Measurements from ENCODE around the gene SETBP1.

The SETBP1 gene

DNA sequence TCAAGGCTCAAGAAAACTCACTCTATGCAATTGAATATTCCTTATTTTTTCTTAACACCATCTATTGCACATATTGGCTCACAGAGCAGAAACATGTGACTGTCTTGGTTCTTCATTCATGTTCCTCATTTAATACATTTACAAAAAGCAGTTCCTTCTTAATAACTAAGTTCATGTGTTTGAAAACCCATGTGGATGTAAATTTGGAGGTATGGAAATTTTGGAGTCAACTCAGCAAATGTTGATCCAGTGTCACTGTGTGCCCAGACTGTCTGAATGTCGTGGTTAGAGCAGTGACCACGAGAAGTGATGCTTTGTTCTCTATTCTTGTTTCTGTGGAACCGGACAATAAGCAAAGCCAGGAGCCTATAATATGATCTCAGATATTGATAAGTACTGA, 299.1 kb downstream of the SETBP1 start:
- Histone ChIP-seq H3K27me3 (ENCODE audit: control insufficient read depth, insufficient read depth, low read length) (no peaks in the 10 kb centered on the region), H3K36me3 (ENCODE audit: control insufficient read depth, insufficient read depth, low read length) (no peaks in the 10 kb centered on the region), H3K4me1 (ENCODE audit: control insufficient read depth, insufficient read depth, low read length) (no peaks in the 10 kb centered on the region), H3K27ac (ENCODE audit: low read depth, low read length) (no peak overlapping the region), H3K9me3 (ENCODE audit: control insufficient read depth, insufficient read depth, low read depth, low read length) (no peaks in the 10 kb centered on the region), H3K4me3 (ENCODE audit: low read depth, low read length) (no peak overlapping the region), H3K9ac (ENCODE audit: low read length) (no peak overlapping the region)

GRCh38 chr18:44981121-44981520, 300.4 kb downstream of the SETBP1 start:
- no peaks in the 10 kb centered on the region for H3K36me3 ChIP-seq (ENCODE audit: control insufficient read depth, insufficient read depth, low read length)
- H3K27me3 ChIP-seq (ENCODE audit: control insufficient read depth, insufficient read depth, low read length), result no peaks in the 10 kb centered on the region
- H3K9me3 ChIP-seq (ENCODE audit: control insufficient read depth, insufficient read depth, low read depth, low read length), result no peaks in the 10 kb centered on the region
- no peak overlapping the region for H3K27ac ChIP-seq (ENCODE audit: low read depth, low read length)
- no peak overlapping the region for H3K4me3 ChIP-seq (ENCODE audit: low read depth, low read length)
- no peaks in the 10 kb centered on the region for H3K4me1 ChIP-seq (ENCODE audit: control insufficient read depth, insufficient read depth, low read length)
- H3K9ac ChIP-seq (ENCODE audit: low read length), result no peak overlapping the region

- Histone ChIP-seq H3K9ac (ENCODE audit: low read length) (no peak overlapping the region), H3K27ac (ENCODE audit: low read depth, low read length) (no peak overlapping the region), H3K27me3 (ENCODE audit: control insufficient read depth, insufficient read depth, low read length) (no peaks in the 10 kb centered on the region), H3K4me3 (ENCODE audit: low read depth, low read length) (no peak overlapping the region), H3K9me3 (ENCODE audit: control insufficient read depth, insufficient read depth, low read depth, low read length) (no peaks in the 10 kb centered on the region), H3K4me1 (ENCODE audit: control insufficient read depth, insufficient read depth, low read length) (no peaks in the 10 kb centered on the region), H3K36me3 (ENCODE audit: control insufficient read depth, insufficient read depth, low read length) (no peaks in the 10 kb centered on the region)
Measured at GRCh38 chr18:44986933-44987332, 306.2 kb downstream of the SETBP1 start.

GRCh38 chr18:44987371-44987770, 306.7 kb downstream of the SETBP1 start:
- Histone ChIP-seq H3K27ac (ENCODE audit: low read depth, low read length) (no peak overlapping the region), H3K9ac (ENCODE audit: low read length) (no peak overlapping the region), H3K27me3 (ENCODE audit: control insufficient read depth, insufficient read depth, low read length) (no peaks in the 10 kb centered on the region), H3K4me1 (ENCODE audit: control insufficient read depth, insufficient read depth, low read length) (no peaks in the 10 kb centered on the region), H3K9me3 (ENCODE audit: control insufficient read depth, insufficient read depth, low read depth, low read length) (no peaks in the 10 kb centered on the region), H3K36me3 (ENCODE audit: control insufficient read depth, insufficient read depth, low read length) (no peaks in the 10 kb centered on the region), H3K4me3 (ENCODE audit: low read depth, low read length) (no peak overlapping the region)

GRCh38 chr18:44988821-44989587, 308.3 kb downstream of the SETBP1 start:
- H3K27ac ChIP-seq (ENCODE audit: low read depth, low read length), result no peak overlapping the region

DNA sequence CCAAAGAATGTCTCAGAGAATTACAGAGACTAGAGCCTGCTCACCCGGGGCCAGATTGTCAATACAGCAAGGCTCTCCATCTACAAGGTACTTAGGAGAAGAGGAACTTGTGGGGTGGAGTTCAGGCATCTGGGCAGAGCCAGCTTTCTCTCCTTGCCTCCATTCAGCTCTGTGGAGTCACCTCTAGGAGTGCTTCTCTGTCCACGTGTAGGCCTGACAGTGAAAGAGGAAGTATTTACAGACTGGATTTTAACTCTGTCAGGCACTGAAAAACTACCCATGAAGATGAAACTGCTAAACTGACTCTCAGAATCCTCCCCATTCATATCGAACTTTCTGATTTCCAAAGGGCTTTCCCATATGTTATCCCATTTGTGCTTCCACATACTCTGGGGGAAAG, 315.6 kb downstream of the SETBP1 start:
- Histone ChIP-seq H3K9ac (ENCODE audit: low read length) (no peak overlapping the region), H3K27ac (ENCODE audit: low read depth, low read length) (no peak overlapping the region), H3K4me3 (ENCODE audit: low read depth, low read length) (no peak overlapping the region), H3K4me1 (ENCODE audit: control insufficient read depth, insufficient read depth, low read length) (no peaks in the 10 kb centered on the region), H3K27me3 (ENCODE audit: control insufficient read depth, insufficient read depth, low read length) (no peaks in the 10 kb centered on the region), H3K9me3 (ENCODE audit: control insufficient read depth, insufficient read depth, low read depth, low read length) (peaks cover 3% of the 10 kb centered on the region; the same call in 1 of the 2 replicates), H3K36me3 (ENCODE audit: control insufficient read depth, insufficient read depth, low read length) (no peaks in the 10 kb centered on the region)

More at GRCh38 chr18:44988821-44989587, 308.3 kb downstream of the SETBP1 start:
- no peaks in the 10 kb centered on the region for H3K27me3 ChIP-seq (ENCODE audit: control insufficient read depth, insufficient read depth, low read length)
- no peaks in the 10 kb centered on the region for H3K9me3 ChIP-seq (ENCODE audit: control insufficient read depth, insufficient read depth, low read depth, low read length)
- no peak overlapping the region for H3K4me3 ChIP-seq (ENCODE audit: low read depth, low read length)
- no peaks in the 10 kb centered on the region for H3K36me3 ChIP-seq (ENCODE audit: control insufficient read depth, insufficient read depth, low read length)
- H3K4me1 ChIP-seq (ENCODE audit: control insufficient read depth, insufficient read depth, low read length), result no peaks in the 10 kb centered on the region
- H3K9ac ChIP-seq (ENCODE audit: low read length), result no peak overlapping the region

GRCh38 chr18:44997174-44997573, 316.5 kb downstream of the SETBP1 start:
- Histone ChIP-seq H3K27ac (ENCODE audit: low read depth, low read length) (no peak overlapping the region), H3K4me1 (ENCODE audit: control insufficient read depth, insufficient read depth, low read length) (no peaks in the 10 kb centered on the region), H3K36me3 (ENCODE audit: control insufficient read depth, insufficient read depth, low read length) (no peaks in the 10 kb centered on the region), H3K9me3 (ENCODE audit: control insufficient read depth, insufficient read depth, low read depth, low read length) (peaks cover 3% of the 10 kb centered on the region; the same call in 1 of the 2 replicates), H3K27me3 (ENCODE audit: control insufficient read depth, insufficient read depth, low read length) (no peaks in the 10 kb centered on the region), H3K4me3 (ENCODE audit: low read depth, low read length) (no peak overlapping the region), H3K9ac (ENCODE audit: low read length) (no peak overlapping the region)

DNA sequence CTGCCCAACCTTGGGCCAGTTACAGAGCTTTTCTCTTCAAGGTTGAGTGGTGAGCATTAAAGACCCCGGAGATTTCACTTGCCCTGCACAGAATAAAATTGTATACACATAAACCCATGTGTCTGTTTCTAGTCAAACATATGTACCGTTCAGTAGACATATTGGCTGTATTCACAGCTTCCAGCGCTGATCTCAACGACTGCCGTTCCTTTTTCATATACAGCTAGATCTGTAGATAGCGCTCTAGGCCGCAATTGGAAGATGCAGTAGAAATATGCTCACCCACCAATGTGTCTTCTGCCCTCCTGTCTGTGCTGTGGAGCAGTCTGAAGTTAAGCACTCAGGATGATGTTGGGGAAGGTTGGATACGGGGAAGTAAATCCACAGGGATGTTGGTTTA, 317.7 kb downstream of the SETBP1 start:
- Histone ChIP-seq H3K4me3 (ENCODE audit: low read depth, low read length) (no peak overlapping the region), H3K4me1 (ENCODE audit: control insufficient read depth, insufficient read depth, low read length) (no peaks in the 10 kb centered on the region), H3K36me3 (ENCODE audit: control insufficient read depth, insufficient read depth, low read length) (no peaks in the 10 kb centered on the region), H3K27ac (ENCODE audit: low read depth, low read length) (no peak overlapping the region), H3K9me3 (ENCODE audit: control insufficient read depth, insufficient read depth, low read depth, low read length) (peaks cover 3% of the 10 kb centered on the region; the same call in 1 of the 2 replicates), H3K9ac (ENCODE audit: low read length) (no peak overlapping the region), H3K27me3 (ENCODE audit: control insufficient read depth, insufficient read depth, low read length) (no peaks in the 10 kb centered on the region)

DNA sequence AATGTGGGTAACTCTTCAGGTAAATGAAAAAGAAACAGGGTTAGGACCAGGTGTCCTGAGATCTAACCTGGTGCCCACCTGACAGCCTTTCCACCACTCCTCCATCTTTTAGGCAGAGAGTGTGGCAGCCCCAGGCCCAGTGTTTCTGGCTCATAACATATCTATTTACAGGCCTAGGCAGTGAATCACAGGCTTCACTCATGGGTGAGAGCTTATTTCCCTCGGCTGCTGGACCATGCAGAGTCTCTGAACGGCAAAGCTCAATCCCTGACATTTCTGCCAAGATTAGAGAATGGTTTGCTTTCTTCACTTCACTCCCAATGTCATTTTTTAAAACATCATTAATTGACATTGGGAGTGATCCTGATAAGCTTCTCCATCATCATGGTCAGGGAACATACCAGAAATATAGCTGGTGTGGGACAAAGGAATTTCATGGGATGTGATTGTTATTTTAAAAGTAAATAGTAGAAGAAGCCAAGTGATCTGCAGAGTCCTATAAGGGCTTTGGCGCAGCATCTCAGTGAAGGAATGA, 323.9 kb downstream of the SETBP1 start:
- no peaks in the 10 kb centered on the region for H3K36me3 ChIP-seq (ENCODE audit: control insufficient read depth, insufficient read depth, low read length)
- no peaks in the 10 kb centered on the region for H3K27me3 ChIP-seq (ENCODE audit: control insufficient read depth, insufficient read depth, low read length)
- H3K4me1 ChIP-seq (ENCODE audit: control insufficient read depth, insufficient read depth, low read length), result no peaks in the 10 kb centered on the region
- no peak overlapping the region for H3K9ac ChIP-seq (ENCODE audit: low read length)
- H3K27ac ChIP-seq (ENCODE audit: low read depth, low read length), result no peak overlapping the region
- no peaks in the 10 kb centered on the region for H3K9me3 ChIP-seq (ENCODE audit: control insufficient read depth, insufficient read depth, low read depth, low read length)
- no peak overlapping the region for H3K4me3 ChIP-seq (ENCODE audit: low read depth, low read length)

- Histone ChIP-seq H3K27me3 (ENCODE audit: control insufficient read depth, insufficient read depth, low read length) (no peaks in the 10 kb centered on the region), H3K4me1 (ENCODE audit: control insufficient read depth, insufficient read depth, low read length) (peaks cover 3% of the 10 kb centered on the region; the same call in 1 of the 2 replicates), H3K9me3 (ENCODE audit: control insufficient read depth, insufficient read depth, low read depth, low read length) (no peaks in the 10 kb centered on the region), H3K27ac (ENCODE audit: low read depth, low read length) (no peak overlapping the region), H3K4me3 (ENCODE audit: low read depth, low read length) (no peak overlapping the region), H3K36me3 (ENCODE audit: control insufficient read depth, insufficient read depth, low read length) (no peaks in the 10 kb centered on the region), H3K9ac (ENCODE audit: low read length) (no peak overlapping the region)
Measured at GRCh38 chr18:45006934-45007333, 326.2 kb downstream of the SETBP1 start.

DNA sequence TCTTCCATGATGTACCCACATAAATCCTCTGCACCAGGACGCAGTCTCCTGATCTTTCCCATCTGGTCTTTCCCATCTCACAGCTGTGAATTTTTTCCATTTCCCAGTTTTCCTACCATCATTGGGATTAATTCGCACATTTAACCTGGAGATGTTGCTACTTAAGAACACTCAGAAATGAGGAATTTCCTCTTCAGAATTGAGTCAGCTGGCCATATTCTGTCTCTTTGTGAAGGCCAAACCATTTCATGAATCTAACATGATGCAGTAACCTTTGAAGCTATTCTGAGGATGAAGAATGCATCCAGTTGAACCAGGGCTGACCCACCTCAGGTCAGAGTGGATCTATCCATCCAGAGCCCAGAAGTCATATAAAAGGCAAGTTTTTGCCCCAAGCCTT, 326.8 kb downstream of the SETBP1 start:
- H3K27ac ChIP-seq (ENCODE audit: low read depth, low read length), result no peak overlapping the region
- H3K27me3 ChIP-seq (ENCODE audit: control insufficient read depth, insufficient read depth, low read length), result no peaks in the 10 kb centered on the region
- peaks cover 3% of the 10 kb centered on the region; the same call in 1 of the 2 replicates for H3K4me1 ChIP-seq (ENCODE audit: control insufficient read depth, insufficient read depth, low read length)
- no peaks in the 10 kb centered on the region for H3K36me3 ChIP-seq (ENCODE audit: control insufficient read depth, insufficient read depth, low read length)
- H3K4me3 ChIP-seq (ENCODE audit: low read depth, low read length), result no peak overlapping the region
- H3K9ac ChIP-seq (ENCODE audit: low read length), result no peak overlapping the region
- no peaks in the 10 kb centered on the region for H3K9me3 ChIP-seq (ENCODE audit: control insufficient read depth, insufficient read depth, low read depth, low read length)

Measured in HUES6 (cell line).